Body of pancreas (tissue), 4 donors: Measurements from ENCODE around the gene MEGF10. TPM values are rescaled to one million over a fixed set of nuclear protein-coding genes. Genes with fewer than 3 reads are reported as not detected.

Source experiments
- ATAC-seq: fragments of 150-250 bp; one replicate; pipeline ENCODE4 v1.9.1; 2016
- DNase-seq, 4 donors: peaks; one replicate each; pipeline ENCODE4 v3.0.0-alpha.2; 2019
- H3K27ac ChIP-seq, 4 donors: fragments of 200-600 bp; sonication (generic); 1 replicate in 3 of 4; 2 replicates in 1 of 4; pipeline versions ENCODE4 v1.5.1 to v1.6.1; 2016 to 2019; ENCODE audit warnings: mild to moderate bottlenecking in 1 of 4, mixed read lengths in 1 of 4, moderate library complexity in 1 of 4
- H3K27me3 ChIP-seq, 2 donors: fragments of 200-600 bp; sonication (generic); one replicate each; pipeline ENCODE4 v1.6.0; 2016; ENCODE audit warnings: mild to moderate bottlenecking in 1 of 2
- H3K36me3 ChIP-seq, 2 donors: fragments of 200-600 bp; sonication (generic); replicated peaks in 1 of 2; 2 replicates each; pipeline ENCODE4 v1.5.1; 2016; ENCODE audit warnings: low read depth in 2 of 2; ENCODE audit not compliant: insufficient read depth in 1 of 2
- H3K4me1 ChIP-seq: fragments of 200-600 bp; sonication (generic); one replicate; pipeline ENCODE4 v1.6.0; 2016
- H3K4me3 ChIP-seq, 2 donors: fragments of 200-600 bp; sonication (generic); 1 replicate in 1 of 2; 2 replicates in 1 of 2; pipeline ENCODE4 v1.5.1; 2016 to 2019
- H3K9me3 ChIP-seq, 3 donors: fragments of 200-600 bp; sonication (generic); 1 replicate in 2 of 3; 2 replicates in 1 of 3; pipeline ENCODE4 v1.5.1; 2016
- CTCF ChIP-seq, 7 experiments: fragments of 450-650 bp in 4 of 7; fragments of 200-600 bp in 3 of 7; sonication (generic) in 3 of 7; IDR thresholded peaks; one replicate each; pipeline ENCODE4 v1.5.1; 2016 to 2019; ENCODE audit warnings: antibody characterized with exemption in 7 of 7
- POLR2A ChIP-seq, 3 donors: fragments of 450-650 bp; IDR thresholded peaks; one replicate each; pipeline ENCODE4 v1.6.1; 2016; ENCODE audit warnings: antibody characterized with exemption in 3 of 3, mild to moderate bottlenecking in 2 of 3
- WGBS, 2 donors: methylation state at CpG; one replicate each; pipeline ENCODE4 v1.1.5; 2017; 5-methylcytosine and 5-hydroxymethylcytosine counted together
- intact Hi-C: fragments of 100-400 bp; cut with DNase I; formaldehyde crosslinking; loops from one replicate; pipeline ENCODE4 v1.15.1; 2023
- total RNA-seq, 2 donors: library from RNA; depleted of rRNA; stranded (reverse); fragments of >200 nt; gene quantifications; one replicate each; pipeline ENCODE4 v1.1.0, GENCODE V29; 2016

The MEGF10 gene
- total RNA-seq, 2 donors from 2014 or later, result under 0.01 TPM; not detected in 1

DNA sequence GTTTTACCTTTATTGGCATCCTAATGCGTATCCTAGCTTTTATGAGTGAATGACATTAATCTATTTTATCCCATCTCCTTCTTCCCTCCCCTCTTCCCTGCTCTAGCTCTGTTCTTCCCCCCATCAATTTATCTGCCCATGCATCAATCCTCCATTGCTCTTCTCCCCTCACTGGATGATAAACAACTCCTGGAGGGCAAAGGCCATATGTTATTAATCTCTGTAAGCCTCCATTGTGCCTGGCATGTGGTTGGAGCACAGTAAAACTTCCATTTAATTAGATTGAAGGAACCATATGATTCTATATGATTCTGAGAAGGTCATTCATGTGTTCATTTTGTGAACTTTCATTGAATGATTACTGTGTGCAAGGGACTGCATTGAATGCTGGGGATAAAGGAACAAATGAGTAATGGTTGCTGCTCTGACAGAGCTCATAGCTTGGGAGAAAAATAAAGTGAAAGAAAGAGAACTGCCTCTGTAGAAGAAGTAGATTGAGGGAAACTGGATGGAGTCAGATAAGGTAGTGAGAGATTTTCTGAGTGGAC, 85.0 kb downstream of the MEGF10 start:
- H3K27me3 ChIP-seq, result no peaks in the 10 kb centered on the region
- no peaks in the 10 kb centered on the region for H3K4me1 ChIP-seq
- no peaks in the 10 kb centered on the region for H3K36me3 ChIP-seq
- no peak for DNase-seq
- intact Hi-C loops, result no loop called here
- WGBS, 2 donors, result 86 to 89% methylated on average over 1 of the region's 1 CpG
- no peak overlapping the region for H3K4me3 ChIP-seq
- ATAC-seq, result no peak
- TF ChIP-seq POLR2A (IDR thresholded peaks at IDR 0.05) (no peak), CTCF (IDR thresholded peaks at IDR 0.05) (no peak)
- H3K9me3 ChIP-seq, result no peaks in the 10 kb centered on the region
- no peak overlapping the region for H3K27ac ChIP-seq

DNA sequence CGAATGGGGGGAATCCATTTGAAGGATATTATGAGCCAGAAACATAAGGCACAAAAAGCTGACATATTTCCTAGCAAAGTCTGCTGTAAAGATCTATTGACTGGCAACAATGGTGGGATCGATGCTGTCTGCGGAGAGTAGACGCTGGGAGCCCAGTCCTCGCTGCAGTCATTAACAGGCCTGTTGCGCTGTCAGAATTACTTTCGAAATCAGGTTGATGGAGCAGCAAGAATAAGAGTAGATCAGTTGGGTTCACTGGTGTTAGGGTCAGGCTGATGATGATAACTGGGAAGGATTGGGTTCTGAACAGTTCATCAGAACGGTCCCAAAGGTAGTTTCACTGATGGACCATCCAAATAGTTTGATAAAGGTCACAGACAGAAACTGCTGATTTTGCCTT, 87.1 kb downstream of the MEGF10 start:
- Histone ChIP-seq H3K9me3 (no peaks in the 10 kb centered on the region), H3K27me3 (no peaks in the 10 kb centered on the region), H3K27ac (no peak overlapping the region), H3K4me3 (no peak overlapping the region), H3K4me1 (no peaks in the 10 kb centered on the region), H3K36me3 (no peaks in the 10 kb centered on the region)
- DNase-seq (no peak), ATAC-seq (no peak)
- no peak for TF ChIP-seq CTCF (IDR thresholded peaks at IDR 0.05)
- TF ChIP-seq POLR2A (IDR thresholded peaks at IDR 0.05), result no peak
- 90 to 93% methylated on average over 8 of the region's 8 CpGs for WGBS, 2 donors
- intact Hi-C loops, result no loop called here

- H3K4me1 ChIP-seq, result no peaks in the 10 kb centered on the region
- H3K27me3 ChIP-seq, result no peaks in the 10 kb centered on the region
- DNase-seq (no peak), ATAC-seq (no peak)
- H3K4me3 ChIP-seq, result no peak overlapping the region
- 94 to 100% methylated on average over 1 of the region's 1 CpG for WGBS, 2 donors
- intact Hi-C loops, result no loop called here
- H3K27ac ChIP-seq, result no peak overlapping the region
- TF ChIP-seq POLR2A (IDR thresholded peaks at IDR 0.05) (no peak), CTCF (IDR thresholded peaks at IDR 0.05) (no peak)
- no peaks in the 10 kb centered on the region for H3K36me3 ChIP-seq
- H3K9me3 ChIP-seq, result no peaks in the 10 kb centered on the region
These were observed 95.3 kb downstream of the MEGF10 start for GRCh38 chr5:127385936-127386335.

DNA sequence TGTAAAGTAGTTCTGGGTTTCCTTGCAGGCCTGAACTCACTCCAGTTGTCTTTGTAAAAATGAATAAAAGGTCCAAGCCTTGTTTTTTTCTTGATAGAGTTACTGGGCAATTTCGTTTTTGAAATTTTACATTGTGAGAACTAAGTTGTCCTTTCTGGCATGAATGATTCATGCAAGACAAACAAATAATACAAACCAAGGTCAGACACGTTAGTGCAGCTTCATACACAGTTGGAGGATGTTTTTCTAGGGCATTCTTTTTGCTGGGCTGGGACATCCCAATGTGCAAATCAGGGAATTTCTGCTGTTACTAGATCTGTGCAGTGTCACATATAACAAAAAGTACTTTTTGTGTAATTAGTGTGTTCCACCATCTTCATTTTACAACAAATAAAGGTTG, 96.0 kb downstream of the MEGF10 start:
- no peak overlapping the region for H3K27ac ChIP-seq
- H3K27me3 ChIP-seq, result no peaks in the 10 kb centered on the region
- intact Hi-C loops, result no loop called here
- DNase-seq, result no peak
- no peaks in the 10 kb centered on the region for H3K4me1 ChIP-seq
- H3K9me3 ChIP-seq, result no peaks in the 10 kb centered on the region
- TF ChIP-seq POLR2A (IDR thresholded peaks at IDR 0.05), result no peak
- TF ChIP-seq CTCF (IDR thresholded peaks at IDR 0.05), result no peak
- 13 to 25% methylated on average over 2 of the region's 2 CpGs for WGBS, 2 donors
- no peaks in the 10 kb centered on the region for H3K36me3 ChIP-seq
- no peak for ATAC-seq
- H3K4me3 ChIP-seq, result no peak overlapping the region

DNA sequence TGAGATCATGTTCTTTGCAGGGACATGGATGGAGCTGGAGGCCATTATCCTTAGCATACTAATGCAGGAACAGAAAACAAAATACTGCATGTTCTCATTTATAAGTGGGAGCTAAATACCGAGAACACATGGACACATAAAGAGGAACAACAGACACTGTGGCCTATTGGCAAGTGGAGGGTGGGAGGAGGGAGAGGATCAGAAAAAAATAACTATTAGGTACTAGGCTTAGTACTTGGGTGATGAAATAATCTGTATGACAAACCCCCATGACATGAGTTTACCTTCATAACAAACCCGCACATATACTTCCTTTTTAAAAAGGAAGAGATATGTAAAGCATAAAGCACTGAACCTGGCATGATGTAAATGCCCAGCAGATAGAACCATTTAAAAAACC, 99.0 kb downstream of the MEGF10 start:
- intact Hi-C loops, result no loop called here
- TF ChIP-seq POLR2A (IDR thresholded peaks at IDR 0.05) (no peak), CTCF (IDR thresholded peaks at IDR 0.05) (no peak)
- H3K27ac ChIP-seq, result no peak overlapping the region
- no peak for ATAC-seq
- no peaks in the 10 kb centered on the region for H3K27me3 ChIP-seq
- no peaks in the 10 kb centered on the region for H3K36me3 ChIP-seq
- H3K9me3 ChIP-seq, result no peaks in the 10 kb centered on the region
- no peak for DNase-seq
- H3K4me3 ChIP-seq, result no peak overlapping the region
- H3K4me1 ChIP-seq, result no peaks in the 10 kb centered on the region
- WGBS, 2 donors, result 62 to 83% methylated on average over 2 of the region's 2 CpGs
